T-helper 17 cell (primary cell): ENCODE results near the gene ABHD3. TPM values are rescaled to one million over a fixed set of nuclear protein-coding genes. Genes with fewer than 3 reads are reported as not detected.
A peak's percentile ranks its signal among the peaks of the same experiment; 100 is the strongest.
"Not testable (repeated sequence)": the region's sequence is repeated elsewhere in the genome, so short reads cannot be mapped to it uniquely, and the experiment has no call there.

Experiments
- ATAC-seq: fragments of 150-1000 bp; cut with Tn5 transposase; 2 replicates; pipeline ENCODE4 v1.10.0; 2021; ENCODE audit warnings: mild to moderate bottlenecking, moderate library complexity
- DNase-seq, 3 donors: peaks; one replicate each; pipeline versions ENCODE4 v3.0.0 to v3.0.0-alpha.2; 2020 to 2021
- H3K9me3 ChIP-seq: one replicate; pipeline ENCODE4 v1.7.0; 2013; ENCODE audit warnings: low read length, mild to moderate bottlenecking; ENCODE audit not compliant: control insufficient read depth, poor library complexity, severe bottlenecking
- H3K27ac Mint-ChIP-seq: one replicate; pipeline ENCODE4 v1.8.0; 2022; ENCODE audit warnings: mild to moderate bottlenecking, moderate library complexity, mixed read lengths
- H3K27me3 Mint-ChIP-seq: one replicate; pipeline ENCODE4 v1.8.0; 2022; ENCODE audit warnings: mixed read lengths
- H3K36me3 Mint-ChIP-seq: one replicate; pipeline ENCODE4 v1.8.0; 2022; ENCODE audit warnings: low read depth, mixed read lengths
- H3K4me1 Mint-ChIP-seq: one replicate; pipeline ENCODE4 v1.8.0; 2022; ENCODE audit warnings: mild to moderate bottlenecking, mixed read lengths
- H3K4me3 Mint-ChIP-seq: one replicate; pipeline ENCODE4 v1.8.0; 2022; ENCODE audit warnings: mild to moderate bottlenecking, moderate library complexity, mixed read lengths
- total RNA-seq, 4 donors: library from RNA in 2 of 4; stranded (reverse) in 2 of 4; gene quantifications; one replicate each; pipeline ENCODE4 v1.2.3 and lab custom pipeline; 2022 to 2026

Gene ABHD3
- total RNA-seq, 2 donors from 2014 or later, result 38.6 to 39.3 TPM

GRCh38 chr18:21656402-21656801 is 48.2 kb downstream of the ABHD3 start:
- Mint-ChIP-seq H3K4me3 (no peak overlapping the region), H3K36me3 (peaks cover 8% of the 10 kb centered on the region), H3K4me1 (peaks cover 3% of the 10 kb centered on the region), H3K27me3 (no peaks in the 10 kb centered on the region), H3K27ac (no peak overlapping the region)
- ATAC-seq (no peak), DNase-seq (no peak)
- no peaks in the 10 kb centered on the region for H3K9me3 ChIP-seq

- no peak overlapping the region for H3K27ac Mint-ChIP-seq
- ATAC-seq, result no peak
- no peaks in the 10 kb centered on the region for H3K9me3 ChIP-seq
- DNase-seq, result no peak
- no peaks in the 10 kb centered on the region for H3K27me3 Mint-ChIP-seq
- H3K36me3 Mint-ChIP-seq, result peaks cover 7% of the 10 kb centered on the region
- H3K4me3 Mint-ChIP-seq, result no peak overlapping the region
- no peaks in the 10 kb centered on the region for H3K4me1 Mint-ChIP-seq
These were observed 51.2 kb downstream of the ABHD3 start for GRCh38 chr18:21653361-21653760.

GRCh38 chr18:21652073-21652472 is 52.5 kb downstream of the ABHD3 start:
- Mint-ChIP-seq H3K27me3 (no peaks in the 10 kb centered on the region), H3K4me1 (no peaks in the 10 kb centered on the region), H3K4me3 (no peak overlapping the region), H3K27ac (no peak overlapping the region), H3K36me3 (peaks cover 7% of the 10 kb centered on the region)
- ATAC-seq (no peak), DNase-seq (no peak)
- H3K9me3 ChIP-seq, result no peaks in the 10 kb centered on the region

- no peak overlapping the region for H3K27ac Mint-ChIP-seq
- no peak for DNase-seq
- H3K27me3 Mint-ChIP-seq, result no peaks in the 10 kb centered on the region
- H3K36me3 Mint-ChIP-seq, result peaks cover 5% of the 10 kb centered on the region
- H3K4me3 Mint-ChIP-seq, result no peak overlapping the region
- no peaks in the 10 kb centered on the region for H3K9me3 ChIP-seq
- no peaks in the 10 kb centered on the region for H3K4me1 Mint-ChIP-seq
- ATAC-seq, result no peak
These were observed 54.3 kb downstream of the ABHD3 start for GRCh38 chr18:21650311-21650710.

- not testable (repeated sequence) for ATAC-seq, H3K4me1 Mint-ChIP-seq, H3K36me3 Mint-ChIP-seq, H3K9me3 ChIP-seq, H3K27me3 Mint-ChIP-seq, DNase-seq, H3K4me3 Mint-ChIP-seq, H3K27ac Mint-ChIP-seq
These were observed 64.2 kb downstream of the ABHD3 start for GRCh38 chr18:21640375-21640774.

- ATAC-seq (no peak), DNase-seq (no peak)
- no peaks in the 10 kb centered on the region for H3K9me3 ChIP-seq
- Mint-ChIP-seq H3K27ac (peak overlapping the region; percentile 87), H3K36me3 (no peaks in the 10 kb centered on the region), H3K4me3 (no peak overlapping the region), H3K4me1 (peaks cover 3% of the 10 kb centered on the region), H3K27me3 (no peaks in the 10 kb centered on the region)
These were observed 65.8 kb downstream of the ABHD3 start for GRCh38 chr18:21638822-21639221.

GRCh38 chr18:21636769-21637168 is 67.8 kb downstream of the ABHD3 start:
- Mint-ChIP-seq H3K36me3 (no peaks in the 10 kb centered on the region), H3K4me3 (no peak overlapping the region), H3K4me1 (peaks cover 3% of the 10 kb centered on the region), H3K27me3 (no peaks in the 10 kb centered on the region), H3K27ac (peak overlapping the region; percentile 11)
- no peak for ATAC-seq
- no peaks in the 10 kb centered on the region for H3K9me3 ChIP-seq
- no peak for DNase-seq

- DNase-seq, result no peak
- Mint-ChIP-seq H3K27me3 (no peaks in the 10 kb centered on the region), H3K4me3 (no peak overlapping the region), H3K4me1 (peaks cover 3% of the 10 kb centered on the region), H3K27ac (no peak overlapping the region), H3K36me3 (no peaks in the 10 kb centered on the region)
- ATAC-seq, result no peak
- no peaks in the 10 kb centered on the region for H3K9me3 ChIP-seq
These were observed 69.9 kb downstream of the ABHD3 start for GRCh38 chr18:21634588-21635199.

GRCh38 chr18:21632393-21632792 is 72.2 kb downstream of the ABHD3 start:
- ATAC-seq (no peak), DNase-seq (no peak)
- Mint-ChIP-seq H3K36me3 (no peaks in the 10 kb centered on the region), H3K27ac (no peak overlapping the region), H3K4me1 (peaks cover 12% of the 10 kb centered on the region), H3K27me3 (no peaks in the 10 kb centered on the region), H3K4me3 (no peak overlapping the region)
- H3K9me3 ChIP-seq, result no peaks in the 10 kb centered on the region

GRCh38 chr18:21629089-21629832 is 75.3 kb downstream of the ABHD3 start:
- no peaks in the 10 kb centered on the region for H3K27me3 Mint-ChIP-seq
- H3K27ac Mint-ChIP-seq, result peak overlapping the region; percentile 95
- peak overlapping the region; percentile 83 for H3K4me3 Mint-ChIP-seq
- ATAC-seq (peak; percentile 14), DNase-seq (no peak)
- H3K9me3 ChIP-seq, result no peaks in the 10 kb centered on the region
- no peaks in the 10 kb centered on the region for H3K36me3 Mint-ChIP-seq
- H3K4me1 Mint-ChIP-seq, result peaks cover 12% of the 10 kb centered on the region

GRCh38 chr18:21621640-21622039 is 82.9 kb downstream of the ABHD3 start:
- H3K4me1 Mint-ChIP-seq, DNase-seq, H3K27ac Mint-ChIP-seq, H3K36me3 Mint-ChIP-seq, H3K4me3 Mint-ChIP-seq, H3K27me3 Mint-ChIP-seq, ATAC-seq, H3K9me3 ChIP-seq: not testable (repeated sequence)

- DNase-seq (peak; percentile 80 to 89 (median 82)), ATAC-seq (peak; percentile 99)
- H3K27ac Mint-ChIP-seq, result peak within 1 kb of the TSS; percentile 97
- H3K9me3 ChIP-seq, result no peaks in the 10 kb centered on the region
- peaks cover 3% of the 10 kb centered on the region for H3K36me3 Mint-ChIP-seq
- H3K27me3 Mint-ChIP-seq, result no peaks in the 10 kb centered on the region
- H3K4me3 Mint-ChIP-seq, result peak within 1 kb of the TSS; percentile 98
- peaks cover 22% of the 10 kb centered on the region for H3K4me1 Mint-ChIP-seq
These were observed 92.2 kb downstream of the ABHD3 start, which contains the start of gene SNRPD1 for GRCh38 chr18:21612125-21613039. SNRPD1 (plus strand) TSS chr18:21612314; CDS start chr18:21612430, 116 bp downstream.
